HFF-Myc (cell line): ENCODE data around the gene MAP7D1.
"Not testable (repeated sequence)": the region's sequence is repeated elsewhere in the genome, so short reads cannot be mapped to it uniquely, and the experiment has no call there.

Experiments
- DNase-seq: peaks from one replicate; pipeline ENCODE4 v3.0.0-alpha.2; 2011; ENCODE audit warnings: low read depth; ENCODE audit errors: extremely low read depth
- H3K4me3 ChIP-seq: replicated peaks from 2 replicates; pipeline ENCODE4 v1.5.1; 2011; ENCODE audit warnings: low read depth, mild to moderate bottlenecking, control low read depth, low read length
- CTCF ChIP-seq: IDR thresholded peaks from 2 replicates; pipeline ENCODE4 v1.5.1; 2012; ENCODE audit warnings: mild to moderate bottlenecking, low read depth, low read length, control low read depth; ENCODE audit errors: missing control alignments

Gene MAP7D1

DNA sequence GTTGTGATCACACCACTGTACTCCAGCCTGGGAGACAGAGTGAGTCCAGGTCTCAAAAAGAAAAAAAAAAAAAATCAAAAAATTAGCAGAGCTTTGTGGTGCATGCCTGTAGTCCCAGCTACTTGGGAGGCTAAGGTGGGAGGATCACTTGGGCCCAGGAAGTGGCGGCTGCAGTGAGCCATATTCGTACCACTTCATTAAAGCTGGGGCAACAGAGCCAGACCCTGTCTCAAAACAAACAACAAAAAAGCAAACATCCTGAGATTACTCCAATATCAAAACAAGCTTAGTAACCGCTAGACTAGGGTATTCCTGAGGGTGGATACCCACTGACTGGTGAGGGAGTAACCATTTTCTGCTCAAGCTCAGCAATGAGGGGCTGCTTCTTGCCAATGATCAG lies 55.3 kb downstream of the MAP7D1 start:
- no peak for TF ChIP-seq CTCF

DNA sequence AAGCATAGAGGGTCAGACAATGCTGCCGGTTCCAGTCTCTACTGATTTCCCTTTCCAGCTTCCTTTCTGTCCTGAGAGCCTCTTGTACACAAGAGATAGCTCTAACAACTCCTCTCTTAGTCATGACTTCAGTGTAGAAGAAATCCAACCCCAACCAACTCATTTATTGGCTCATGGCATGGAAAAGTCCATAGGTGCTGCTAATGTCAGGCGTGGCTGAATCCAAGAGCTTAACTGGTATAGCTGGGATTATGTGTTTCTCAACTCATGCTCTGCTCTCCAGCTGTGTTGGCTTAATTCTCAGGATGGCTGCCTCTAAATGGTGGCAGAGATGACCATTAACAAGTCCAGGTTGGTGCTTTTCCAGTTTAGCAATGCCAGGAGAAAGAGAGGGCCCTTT lies 55.9 kb downstream of the MAP7D1 start:
- no peak for DNase-seq
- H3K4me3 ChIP-seq = no peak overlapping the region
- no peak for TF ChIP-seq CTCF

More for the DNA sequence above, 55.3 kb downstream of the MAP7D1 start:
- no peak for DNase-seq
- no peak overlapping the region for H3K4me3 ChIP-seq

GRCh38 chr1:36212782-36213181 lies 56.8 kb downstream of the MAP7D1 start:
- DNase-seq = no peak
- TF ChIP-seq CTCF = no peak
- H3K4me3 ChIP-seq = no peak overlapping the region

DNA sequence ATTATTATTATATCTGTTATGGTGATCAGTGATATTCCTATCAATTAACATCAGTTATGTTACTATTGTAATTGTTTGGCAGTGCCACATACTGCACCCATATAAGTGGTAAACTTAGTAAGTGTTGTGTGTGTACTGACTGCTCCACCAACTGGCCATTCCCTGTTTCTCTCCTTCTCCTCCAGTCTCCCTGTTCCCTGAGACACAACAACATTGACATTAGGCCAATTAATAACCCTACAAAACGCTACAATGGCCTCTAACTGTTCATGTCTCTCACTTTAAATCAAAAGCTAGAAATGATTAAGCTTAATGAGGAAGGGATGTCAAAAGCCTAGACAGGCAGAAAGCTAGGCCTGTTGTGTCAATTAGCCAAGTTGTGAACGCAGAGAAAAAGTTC lies 61.7 kb downstream of the MAP7D1 start:
- TF ChIP-seq CTCF = no peak
- no peak overlapping the region for H3K4me3 ChIP-seq
- DNase-seq = no peak

DNA sequence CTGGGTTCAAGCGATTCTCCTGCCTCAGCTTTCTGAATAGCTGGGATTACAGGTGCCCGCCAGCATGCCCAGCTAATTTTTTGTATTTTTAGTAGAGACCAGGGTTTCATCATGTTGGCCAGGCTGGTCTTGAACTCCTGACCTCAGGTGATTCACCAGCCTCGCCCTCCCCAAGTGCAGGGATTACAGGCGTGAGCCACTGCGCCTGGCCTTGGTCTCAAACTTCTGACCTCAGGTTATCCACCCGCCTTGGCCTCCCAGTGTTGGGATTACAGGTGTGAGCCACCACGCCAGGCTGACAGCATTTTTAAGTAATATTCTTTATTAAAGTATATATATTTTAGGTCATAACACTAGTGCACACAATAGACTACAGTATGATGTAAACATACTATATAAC lies 65.9 kb downstream of the MAP7D1 start:
- not testable (repeated sequence) for DNase-seq, H3K4me3 ChIP-seq

DNA sequence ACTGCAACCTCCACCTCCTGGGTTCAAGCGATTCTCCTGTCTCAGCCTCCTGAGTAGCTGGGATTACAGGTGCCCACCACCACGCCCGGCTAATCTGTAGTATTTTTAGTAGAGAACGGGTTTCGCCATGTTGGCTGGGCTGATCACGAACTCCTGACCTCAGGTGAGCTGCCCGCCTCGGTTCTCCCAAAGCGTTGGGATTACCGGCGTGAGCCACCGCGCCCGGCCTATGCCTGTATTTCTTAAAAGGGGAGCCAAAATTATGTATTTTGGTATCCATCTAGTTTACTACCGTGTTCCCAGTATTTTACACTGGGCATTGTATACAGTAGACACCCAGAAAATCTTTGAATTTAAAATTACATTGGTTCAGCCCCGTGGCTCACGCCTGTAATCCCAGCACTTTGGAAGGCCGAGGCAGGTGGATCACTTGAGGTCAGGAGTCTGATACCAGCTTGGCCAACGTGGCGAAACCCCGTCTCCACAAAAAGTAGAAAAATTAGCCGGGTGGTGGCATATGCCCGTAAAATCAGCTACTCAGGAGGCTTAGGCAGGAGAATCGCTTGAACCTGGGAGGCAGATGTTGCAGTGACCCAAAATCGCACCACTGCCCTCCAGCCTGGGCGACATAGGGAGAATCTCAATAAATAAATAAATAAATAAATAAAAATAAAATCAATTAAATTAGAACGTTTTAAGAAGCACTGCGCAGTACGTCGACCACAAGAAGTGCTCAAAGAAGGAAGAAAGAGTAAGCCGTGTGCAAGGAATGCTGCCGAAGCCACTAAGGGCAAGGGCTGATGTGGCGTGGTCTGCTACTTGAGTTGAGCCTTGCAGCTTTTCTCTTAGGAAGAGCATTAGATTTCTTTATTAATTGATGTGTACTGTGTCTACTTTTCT lies 66.8 kb downstream of the MAP7D1 start:
- no peak for TF ChIP-seq CTCF
- DNase-seq = no peak
- H3K4me3 ChIP-seq = peak overlapping the region; percentile 64

DNA sequence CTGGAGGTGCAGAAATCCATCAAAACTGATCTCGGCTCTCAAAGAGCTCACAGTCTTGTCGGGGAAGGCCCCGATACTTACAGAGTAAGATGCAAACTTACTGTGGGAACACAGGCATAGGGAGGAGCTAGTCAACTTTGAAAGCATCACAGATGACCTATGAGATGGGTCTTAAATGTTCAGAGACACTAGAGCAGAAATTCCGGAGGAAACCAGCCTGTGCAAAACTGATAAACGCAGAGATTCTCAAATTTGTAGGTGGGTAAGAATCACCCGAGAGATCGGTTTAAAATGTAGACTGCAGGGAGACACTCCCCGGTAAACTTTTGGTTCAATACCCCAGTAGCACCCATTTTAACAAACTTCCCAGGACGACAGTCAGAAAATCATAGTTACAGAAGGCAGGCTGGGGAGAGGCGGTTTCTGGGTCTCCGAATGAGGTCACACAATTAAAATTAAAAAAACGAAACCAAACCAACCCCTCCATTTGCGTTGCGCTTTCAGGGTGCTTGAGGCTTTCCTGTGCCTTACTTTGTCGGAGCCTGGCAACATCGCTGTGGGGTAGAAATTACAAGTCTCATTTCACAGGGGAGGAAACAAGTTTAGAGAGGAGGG lies 67.5 kb downstream of the MAP7D1 start:
- no peak for DNase-seq
- H3K4me3 ChIP-seq = peak overlapping the region; percentile 64
- no peak for TF ChIP-seq CTCF
